Nephron progenitor cell (in vitro differentiated cells): ENCODE data around the gene ANXA10.
A peak's percentile ranks its signal among the peaks of the same experiment; 100 is the strongest.
"Not testable (repeated sequence)": the region's sequence is repeated elsewhere in the genome, so short reads cannot be mapped to it uniquely, and the experiment has no call there.

Experiments used
- DNase-seq: peaks from one replicate; pipeline ENCODE4 v3.0.0; 2021
- H3K27ac Mint-ChIP-seq: 2 replicates; pipeline ENCODE4 v1.8.0; 2021; ENCODE audit warnings: mild to moderate bottlenecking, moderate library complexity, mixed read lengths
- H3K27me3 Mint-ChIP-seq: 2 replicates; pipeline ENCODE4 v1.8.0; 2021; ENCODE audit warnings: mild to moderate bottlenecking, low read depth, mixed read lengths; ENCODE audit not compliant: poor library complexity
- H3K36me3 Mint-ChIP-seq: 2 replicates; pipeline ENCODE4 v1.8.0; 2021; ENCODE audit warnings: low read depth, mixed read lengths
- H3K4me1 Mint-ChIP-seq: 2 replicates; pipeline ENCODE4 v1.8.0; 2021; ENCODE audit warnings: mixed read lengths
- H3K4me3 Mint-ChIP-seq: 2 replicates; pipeline ENCODE4 v1.8.0; 2021; ENCODE audit warnings: mild to moderate bottlenecking, moderate library complexity, mixed read lengths
- H3K9me3 Mint-ChIP-seq: 2 replicates; pipeline ENCODE4 v1.8.0; 2021; ENCODE audit warnings: mild to moderate bottlenecking, moderate library complexity, mixed read lengths
- TF ChIP-seq, protein P1 (sequence below): fragments of 200-600 bp; sonication (generic); IDR thresholded peaks from 2 replicates; pipeline ENCODE4 v1.5.0; 2021; ENCODE audit warnings: antibody characterized with exemption

Gene ANXA10

GRCh38 chr4:168101026-168101425 lies 8.7 kb downstream of the ANXA10 start:
- H3K4me1 Mint-ChIP-seq = no peaks in the 10 kb centered on the region
- H3K9me3 Mint-ChIP-seq = no peaks in the 10 kb centered on the region
- no peak overlapping the region for H3K4me3 Mint-ChIP-seq
- H3K27ac Mint-ChIP-seq = no peak overlapping the region
- DNase-seq = no peak
- TF ChIP-seq, protein P1, sequence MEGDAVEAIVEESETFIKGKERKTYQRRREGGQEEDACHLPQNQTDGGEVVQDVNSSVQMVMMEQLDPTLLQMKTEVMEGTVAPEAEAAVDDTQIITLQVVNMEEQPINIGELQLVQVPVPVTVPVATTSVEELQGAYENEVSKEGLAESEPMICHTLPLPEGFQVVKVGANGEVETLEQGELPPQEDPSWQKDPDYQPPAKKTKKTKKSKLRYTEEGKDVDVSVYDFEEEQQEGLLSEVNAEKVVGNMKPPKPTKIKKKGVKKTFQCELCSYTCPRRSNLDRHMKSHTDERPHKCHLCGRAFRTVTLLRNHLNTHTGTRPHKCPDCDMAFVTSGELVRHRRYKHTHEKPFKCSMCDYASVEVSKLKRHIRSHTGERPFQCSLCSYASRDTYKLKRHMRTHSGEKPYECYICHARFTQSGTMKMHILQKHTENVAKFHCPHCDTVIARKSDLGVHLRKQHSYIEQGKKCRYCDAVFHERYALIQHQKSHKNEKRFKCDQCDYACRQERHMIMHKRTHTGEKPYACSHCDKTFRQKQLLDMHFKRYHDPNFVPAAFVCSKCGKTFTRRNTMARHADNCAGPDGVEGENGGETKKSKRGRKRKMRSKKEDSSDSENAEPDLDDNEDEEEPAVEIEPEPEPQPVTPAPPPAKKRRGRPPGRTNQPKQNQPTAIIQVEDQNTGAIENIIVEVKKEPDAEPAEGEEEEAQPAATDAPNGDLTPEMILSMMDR = no peak
- H3K27me3 Mint-ChIP-seq = no peaks in the 10 kb centered on the region
- no peaks in the 10 kb centered on the region for H3K36me3 Mint-ChIP-seq

DNA sequence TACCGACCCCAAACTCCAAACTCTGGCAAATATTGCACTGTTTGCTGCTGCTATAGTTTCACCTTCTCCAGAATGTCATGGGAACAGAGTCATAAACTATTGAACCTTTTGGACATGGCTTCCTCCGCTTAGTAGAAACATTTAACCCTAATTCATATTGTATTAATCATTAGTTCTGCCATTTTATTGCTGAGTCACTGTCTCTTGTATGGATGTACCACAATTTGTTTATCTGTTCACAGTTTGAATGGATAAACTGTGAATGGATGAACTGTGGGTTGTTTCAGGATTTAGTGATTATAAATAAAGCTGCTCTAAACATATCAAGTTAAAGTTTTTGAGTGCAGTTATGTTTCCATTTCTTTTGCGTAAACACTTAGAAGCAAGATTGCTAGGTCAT lies 10.1 kb downstream of the ANXA10 start:
- Mint-ChIP-seq H3K9me3 (no peaks in the 10 kb centered on the region), H3K4me1 (no peaks in the 10 kb centered on the region), H3K36me3 (no peaks in the 10 kb centered on the region), H3K4me3 (no peak overlapping the region), H3K27ac (peak overlapping the region; percentile 34), H3K27me3 (no peaks in the 10 kb centered on the region)
- TF ChIP-seq, protein P1 = no peak
- no peak for DNase-seq

DNA sequence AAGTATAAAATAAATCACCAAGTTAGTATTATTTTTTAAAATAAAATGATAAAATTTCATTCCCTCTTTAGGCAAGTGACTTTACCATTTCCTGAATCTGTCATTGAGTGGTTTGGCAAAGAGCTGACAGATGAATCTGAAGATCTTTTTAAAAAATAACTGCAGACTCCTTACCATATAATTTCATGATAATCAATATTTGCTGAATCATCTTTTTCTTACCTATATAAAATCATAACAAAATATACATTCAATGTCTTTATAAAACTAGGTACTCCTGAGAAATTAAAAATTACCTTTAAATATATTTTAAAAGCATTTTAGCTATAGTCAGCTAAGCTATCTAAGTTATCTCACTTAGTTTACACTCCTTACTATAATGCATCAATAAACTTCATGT lies 17.2 kb downstream of the ANXA10 start:
- TF ChIP-seq, protein P1 = no peak
- Mint-ChIP-seq H3K36me3 (no peaks in the 10 kb centered on the region), H3K27me3 (peaks cover 3% of the 10 kb centered on the region), H3K4me3 (no peak overlapping the region), H3K27ac (no peak overlapping the region), H3K4me1 (no peaks in the 10 kb centered on the region), H3K9me3 (peaks cover 3% of the 10 kb centered on the region)
- no peak for DNase-seq

GRCh38 chr4:168113059-168113458 lies 20.7 kb downstream of the ANXA10 start:
- H3K27ac Mint-ChIP-seq, H3K27me3 Mint-ChIP-seq, H3K9me3 Mint-ChIP-seq, H3K4me3 Mint-ChIP-seq, H3K36me3 Mint-ChIP-seq, H3K4me1 Mint-ChIP-seq, DNase-seq: not testable (repeated sequence)

GRCh38 chr4:168118116-168118655 lies 25.8 kb downstream of the ANXA10 start:
- TF ChIP-seq, protein P1 = no peak
- no peak overlapping the region for H3K27ac Mint-ChIP-seq
- H3K4me3 Mint-ChIP-seq = no peak overlapping the region
- H3K27me3 Mint-ChIP-seq = peaks cover 3% of the 10 kb centered on the region
- no peak for DNase-seq
- H3K4me1 Mint-ChIP-seq = no peaks in the 10 kb centered on the region
- peaks cover 9% of the 10 kb centered on the region for H3K9me3 Mint-ChIP-seq
- no peaks in the 10 kb centered on the region for H3K36me3 Mint-ChIP-seq

GRCh38 chr4:168119100-168119499 lies 26.8 kb downstream of the ANXA10 start:
- no peak for DNase-seq
- peaks cover 3% of the 10 kb centered on the region for H3K27me3 Mint-ChIP-seq
- H3K9me3 Mint-ChIP-seq = peaks cover 9% of the 10 kb centered on the region
- no peak overlapping the region for H3K27ac Mint-ChIP-seq
- no peak overlapping the region for H3K4me3 Mint-ChIP-seq
- no peaks in the 10 kb centered on the region for H3K4me1 Mint-ChIP-seq
- no peaks in the 10 kb centered on the region for H3K36me3 Mint-ChIP-seq
- TF ChIP-seq, protein P1 = no peak
